GM19351 (cell line): ENCODE results near the gene ZNF337.
"Not testable (repeated sequence)": the region's sequence is repeated elsewhere in the genome, so short reads cannot be mapped to it uniquely, and the experiment has no call there.

Experiments used
- ATAC-seq: cut with Tn5 transposase; IDR thresholded peaks from one replicate; pipeline ENCODE4 v1.9.1; 2021; ENCODE audit warnings: mild to moderate bottlenecking, moderate library complexity; ENCODE audit not compliant: unreplicated experiment

The ZNF337 gene

DNA sequence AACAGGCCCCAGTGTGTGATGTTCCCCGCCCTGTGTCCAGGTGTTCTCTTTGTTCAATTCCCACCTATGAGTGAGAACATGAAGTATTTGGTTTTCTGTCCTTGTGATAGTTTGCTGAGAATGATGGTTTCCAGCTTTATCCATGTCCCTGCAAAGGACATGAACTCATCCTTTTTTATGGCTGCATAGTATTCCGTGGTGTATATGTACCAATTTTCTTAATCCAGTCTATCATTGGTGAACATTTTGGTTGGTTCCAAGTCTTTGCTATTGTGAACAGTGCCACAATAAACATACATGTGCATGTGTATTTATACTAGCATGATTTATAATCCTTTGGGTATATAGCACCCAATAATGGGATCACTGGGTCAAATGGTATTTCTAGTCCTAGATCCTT, 66.0 kb downstream of the ZNF337 start:
- not testable (repeated sequence) for ATAC-seq

DNA sequence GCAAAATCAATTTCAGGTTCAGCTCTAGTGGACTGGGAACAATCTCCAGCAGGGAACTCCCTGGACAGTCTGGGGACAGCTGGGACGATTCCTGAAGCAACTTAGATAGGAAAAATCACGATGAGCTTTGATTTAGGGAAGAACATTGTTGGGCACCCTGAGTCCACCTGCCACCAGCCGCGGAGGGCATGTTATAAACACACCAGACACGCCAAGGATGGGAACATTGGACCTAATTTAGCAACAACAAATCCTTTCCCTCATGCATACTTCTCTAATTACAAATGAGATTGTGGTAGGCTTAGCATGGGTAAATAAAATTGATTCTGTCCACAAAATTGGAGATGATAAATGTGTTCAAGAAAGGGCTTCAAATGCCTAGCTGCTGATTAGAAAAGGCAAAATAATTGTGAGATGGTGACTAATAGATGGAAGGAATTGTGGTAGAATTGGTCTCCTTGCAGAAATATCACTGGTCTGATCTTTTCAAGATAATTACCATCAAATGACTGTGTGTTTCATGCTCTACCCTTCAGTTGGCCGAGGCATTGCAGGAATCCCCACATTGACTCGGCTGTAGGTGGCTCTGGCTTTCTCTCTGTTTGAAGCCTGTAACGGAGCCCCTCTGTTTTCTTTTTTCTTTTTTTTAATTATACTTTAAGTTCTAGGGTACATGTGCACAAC, 66.7 kb downstream of the ZNF337 start:
- no peak for ATAC-seq

DNA sequence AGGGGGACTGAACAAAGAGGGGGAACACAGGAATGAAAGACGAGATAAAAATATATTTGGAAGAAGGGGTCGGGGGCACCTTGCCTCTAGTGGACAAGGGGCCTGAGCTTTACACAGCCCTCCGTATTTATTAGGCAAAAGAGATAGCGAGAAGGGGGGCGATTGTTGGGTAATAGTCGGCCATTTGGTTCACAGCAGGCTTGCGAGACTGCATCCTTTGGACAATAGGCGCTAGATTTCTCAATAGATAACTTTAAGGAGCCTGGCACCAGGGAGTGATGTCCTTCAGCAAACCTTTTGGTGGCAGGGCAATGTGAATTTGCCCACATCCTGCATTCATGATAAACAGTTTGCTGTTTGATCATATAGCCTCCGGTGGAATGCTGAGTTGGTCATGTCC, 69.9 kb downstream of the ZNF337 start:
- ATAC-seq: no peak

DNA sequence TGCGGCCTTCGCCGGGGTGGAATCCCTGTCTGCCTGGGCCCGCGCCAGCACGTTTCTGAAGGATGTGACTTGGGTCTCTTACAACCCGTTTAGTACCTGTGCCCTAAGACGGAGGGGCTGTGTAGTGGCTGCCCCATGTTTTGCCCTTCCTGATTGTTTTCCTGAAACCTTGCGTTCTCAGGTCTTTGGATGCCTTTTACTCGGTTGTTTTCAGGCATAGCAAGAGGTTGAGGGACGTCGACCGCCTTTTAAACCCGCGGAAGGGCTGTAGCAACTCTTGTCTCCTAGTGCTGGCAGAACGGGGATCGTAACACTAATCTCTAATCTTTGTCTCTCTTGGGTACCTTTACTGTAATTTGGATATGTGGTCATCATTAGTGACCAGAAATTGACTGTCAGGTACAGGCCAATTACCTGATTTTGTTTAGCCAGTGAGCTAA, 72.1 kb downstream of the ZNF337 start:
- ATAC-seq: no peak
